GM12864 (cell line): ENCODE results near the gene MND1.

Experiments
- DNase-seq: peaks from one replicate; pipeline ENCODE4 v3.0.0-alpha.2; 2011; ENCODE audit warnings: low read depth
- H3K4me3 ChIP-seq: 2 replicates; pipeline ENCODE4 v1.5.1; 2011; ENCODE audit warnings: mild to moderate bottlenecking, low read depth, low read length, control low read depth
- CTCF ChIP-seq: IDR thresholded peaks from 2 replicates; pipeline ENCODE4 v1.5.1; 2011; ENCODE audit warnings: low read depth, mild to moderate bottlenecking, moderate library complexity, low read length, control low read depth, inconsistent platforms; ENCODE audit errors: missing control alignments

MND1 gene

GRCh38 chr4:153344131-153345011 lies at the start of gene MND1:
MND1 (plus strand) TSS chr4:153344688; CDS start chr4:153344738, 50 bp downstream.
- TF ChIP-seq CTCF = peak; percentile 87
- DNase-seq = peak; percentile 51
- peak within 1 kb of the TSS; percentile 81 for H3K4me3 ChIP-seq

- TF ChIP-seq CTCF = no peak
- H3K4me3 ChIP-seq = no peak overlapping the region
- DNase-seq = no peak
These were observed 49.2 kb upstream of the MND1 start for GRCh38 chr4:153295131-153295755.

DNA sequence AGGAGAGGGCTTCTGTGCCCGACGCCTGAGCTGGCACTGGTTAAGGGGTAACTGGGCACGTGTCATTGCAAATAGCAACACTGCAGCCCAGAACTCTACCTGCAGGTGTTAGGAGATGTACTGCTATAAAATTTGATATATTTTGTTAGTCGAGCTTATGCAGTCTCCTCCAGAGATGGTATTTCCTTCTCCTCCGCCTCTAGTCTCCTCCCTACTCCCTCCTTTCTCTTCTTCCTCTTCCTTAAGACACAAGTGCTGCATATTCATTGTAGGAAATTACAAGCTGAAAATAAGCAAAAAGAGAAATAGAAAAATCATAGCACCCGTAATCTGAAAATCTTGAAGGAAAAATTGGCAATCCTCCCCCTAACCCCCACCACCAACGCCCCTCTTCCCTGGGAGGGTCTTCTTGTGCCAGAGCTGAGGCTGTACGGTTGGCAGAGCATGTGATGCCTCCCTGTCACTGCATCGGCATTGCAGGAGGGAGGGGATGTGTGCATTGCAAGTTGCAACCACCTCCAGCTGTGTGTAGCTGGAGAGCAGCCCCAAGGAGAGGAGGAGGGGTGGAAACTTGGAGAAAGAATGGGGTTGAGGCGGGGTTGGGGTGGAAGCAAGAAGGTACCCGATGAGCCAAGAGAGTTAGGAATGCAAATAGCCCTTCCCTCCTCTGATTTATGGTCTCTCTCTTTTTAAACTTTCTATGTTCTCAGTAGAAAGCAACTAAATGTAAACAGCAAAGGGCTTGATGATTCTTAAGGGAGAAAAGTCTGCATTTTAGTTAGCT lies 48.3 kb upstream of the MND1 start:
- H3K4me3 ChIP-seq = no peak overlapping the region
- no peak for DNase-seq
- no peak for TF ChIP-seq CTCF

DNA sequence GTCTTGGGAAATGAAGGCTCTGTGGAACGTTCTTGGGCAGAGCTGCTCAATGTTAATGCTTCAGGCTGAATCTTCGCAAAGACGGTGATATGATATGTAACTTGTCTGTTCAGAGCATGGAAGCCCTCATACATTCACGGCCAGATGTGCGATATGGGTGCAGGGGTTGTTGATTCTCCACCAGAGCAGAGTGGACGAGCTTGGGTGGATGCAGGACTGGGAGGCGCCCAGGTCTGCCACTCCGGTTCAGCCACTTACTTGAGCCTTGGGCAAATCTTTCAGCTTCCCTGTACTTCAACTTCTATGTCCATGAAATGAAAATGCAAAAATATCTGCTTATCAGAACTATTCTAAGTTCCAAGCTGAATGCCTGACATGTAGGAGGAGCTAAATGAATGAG lies 47.4 kb upstream of the MND1 start:
- no peak overlapping the region for H3K4me3 ChIP-seq
- DNase-seq = no peak
- TF ChIP-seq CTCF = no peak

GRCh38 chr4:153310793-153311192 lies 33.7 kb upstream of the MND1 start:
- TF ChIP-seq CTCF = no peak
- no peak overlapping the region for H3K4me3 ChIP-seq
- no peak for DNase-seq

- no peak overlapping the region for H3K4me3 ChIP-seq
- TF ChIP-seq CTCF = no peak
- DNase-seq = no peak
These were observed 29.6 kb upstream of the MND1 start for GRCh38 chr4:153314915-153315314.
